GM19324 (cell line): ENCODE measurements around the gene ESAM.

Experiments
- ATAC-seq: cut with Tn5 transposase; IDR thresholded peaks from one replicate; pipeline ENCODE4 v1.9.1; 2021; ENCODE audit warnings: mild to moderate bottlenecking, moderate library complexity; ENCODE audit not compliant: unreplicated experiment, low FRiP score

ESAM gene, protein sequence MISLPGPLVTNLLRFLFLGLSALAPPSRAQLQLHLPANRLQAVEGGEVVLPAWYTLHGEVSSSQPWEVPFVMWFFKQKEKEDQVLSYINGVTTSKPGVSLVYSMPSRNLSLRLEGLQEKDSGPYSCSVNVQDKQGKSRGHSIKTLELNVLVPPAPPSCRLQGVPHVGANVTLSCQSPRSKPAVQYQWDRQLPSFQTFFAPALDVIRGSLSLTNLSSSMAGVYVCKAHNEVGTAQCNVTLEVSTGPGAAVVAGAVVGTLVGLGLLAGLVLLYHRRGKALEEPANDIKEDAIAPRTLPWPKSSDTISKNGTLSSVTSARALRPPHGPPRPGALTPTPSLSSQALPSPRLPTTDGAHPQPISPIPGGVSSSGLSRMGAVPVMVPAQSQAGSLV

DNA sequence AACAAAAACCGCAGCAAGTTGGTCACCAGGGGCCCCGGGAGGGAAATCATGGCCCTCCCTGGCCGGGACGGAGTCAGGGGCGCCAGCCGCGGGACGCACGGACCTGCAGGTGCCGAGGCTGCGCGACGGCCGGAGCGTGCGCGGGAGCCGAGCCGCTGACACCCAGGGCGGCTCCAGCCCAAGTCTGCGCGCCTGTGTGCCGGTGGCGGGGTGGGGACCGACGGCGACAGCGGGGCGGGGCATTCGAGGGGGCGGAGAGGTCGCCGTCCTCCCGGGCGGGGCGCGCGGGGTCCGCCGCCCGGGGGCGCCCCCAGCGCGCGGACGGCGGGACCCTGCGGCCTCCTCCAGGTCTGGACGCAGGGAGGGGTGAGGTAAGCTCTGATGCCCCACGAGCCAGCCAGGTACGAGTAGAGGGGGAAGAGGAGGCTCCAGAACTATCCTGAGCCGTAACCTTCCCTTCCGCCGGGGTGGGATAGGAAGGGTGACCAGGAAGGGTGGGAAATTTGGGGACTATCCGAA lies at the start of gene ESAM:
Gene ESAM, minus strand, starts transcription at position 186 of the 519 bp plus-strand sequence. Its CDS starts 136 bp downstream, at position 50.
- peak; percentile 69 for ATAC-seq

GRCh38 chr11:124811399-124812125 lies 49.5 kb upstream of the ESAM start:
- no peak for ATAC-seq

DNA sequence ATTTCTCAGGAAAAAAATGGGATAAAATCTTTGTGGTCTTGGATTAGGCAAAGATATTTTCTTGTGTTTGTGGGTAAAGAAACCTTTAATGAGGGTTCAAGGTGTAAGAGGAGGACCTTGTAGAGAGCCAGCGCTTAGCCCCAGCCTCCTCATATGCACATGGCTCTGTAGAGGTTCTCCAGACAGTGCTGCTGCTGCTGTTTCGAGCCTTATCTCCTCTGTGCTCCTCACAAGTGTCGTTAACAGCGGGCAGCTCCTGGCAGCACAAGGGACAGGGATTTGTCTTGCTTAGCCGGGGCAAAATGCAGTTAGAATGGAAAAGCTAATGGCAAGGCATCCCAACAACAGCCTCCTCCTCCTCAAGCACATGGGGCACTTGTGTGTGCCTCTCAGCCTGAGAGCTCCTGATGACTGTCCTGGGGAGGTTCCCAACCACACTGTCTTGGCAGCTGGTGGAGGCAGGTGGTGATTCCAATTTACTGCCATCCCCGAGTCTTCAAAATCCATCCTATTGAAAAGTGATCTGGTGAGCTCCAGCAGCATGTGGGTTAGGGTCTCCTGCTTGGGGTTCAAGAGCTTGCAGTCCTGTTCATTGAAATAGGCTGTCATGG lies 45.7 kb upstream of the ESAM start:
- no peak for ATAC-seq

GRCh38 chr11:124807201-124807600 lies 45.1 kb upstream of the ESAM start:
- ATAC-seq, result no peak

- ATAC-seq, result no peak
Observed at GRCh38 chr11:124804884-124805283, 42.8 kb upstream of the ESAM start.

GRCh38 chr11:124801636-124802312 lies 39.7 kb upstream of the ESAM start:
- no peak for ATAC-seq

GRCh38 chr11:124801014-124801413 lies 38.9 kb upstream of the ESAM start:
- ATAC-seq, result no peak

DNA sequence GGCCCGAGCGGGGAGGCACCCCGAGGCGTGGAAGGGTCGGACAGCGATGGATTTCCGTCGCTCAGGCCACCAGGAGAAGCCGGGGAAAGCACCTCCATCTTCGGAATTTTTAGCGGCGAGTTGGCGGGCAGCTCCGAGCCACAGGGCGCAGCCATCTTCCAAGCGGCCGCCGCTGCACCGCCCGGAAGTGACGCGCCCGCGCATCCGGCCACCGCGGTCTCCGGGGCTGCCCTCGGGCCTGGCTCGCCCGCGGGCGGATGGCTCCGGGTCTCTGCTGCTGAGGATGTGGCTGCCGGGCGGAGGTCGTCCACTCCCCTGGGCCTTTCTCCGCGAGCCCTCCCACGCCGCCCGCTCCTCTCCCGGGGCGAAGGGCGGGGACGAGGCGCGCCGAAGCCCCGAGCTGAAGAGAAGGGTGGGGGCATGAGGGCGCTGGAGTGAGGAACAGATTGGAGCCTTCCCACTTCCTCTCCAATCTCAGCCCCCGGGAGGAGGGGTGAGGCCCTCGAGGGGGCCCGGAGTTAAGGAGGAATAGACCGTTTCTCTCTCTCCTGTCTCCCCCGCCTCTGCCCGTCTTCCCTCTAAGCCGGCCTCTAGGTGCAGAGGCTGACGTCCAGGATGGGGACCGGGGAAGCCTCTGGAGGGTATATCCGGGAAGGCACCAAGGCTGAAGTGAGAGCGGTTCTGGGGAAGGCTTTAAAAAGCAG lies 38.3 kb upstream of the ESAM start, which contains the start of gene MSANTD2:
Gene MSANTD2, minus strand, starts transcription at position 181 of the 704 bp plus-strand sequence. Its CDS starts 26 bp downstream, at position 155.
- ATAC-seq, result peak; percentile 92

DNA sequence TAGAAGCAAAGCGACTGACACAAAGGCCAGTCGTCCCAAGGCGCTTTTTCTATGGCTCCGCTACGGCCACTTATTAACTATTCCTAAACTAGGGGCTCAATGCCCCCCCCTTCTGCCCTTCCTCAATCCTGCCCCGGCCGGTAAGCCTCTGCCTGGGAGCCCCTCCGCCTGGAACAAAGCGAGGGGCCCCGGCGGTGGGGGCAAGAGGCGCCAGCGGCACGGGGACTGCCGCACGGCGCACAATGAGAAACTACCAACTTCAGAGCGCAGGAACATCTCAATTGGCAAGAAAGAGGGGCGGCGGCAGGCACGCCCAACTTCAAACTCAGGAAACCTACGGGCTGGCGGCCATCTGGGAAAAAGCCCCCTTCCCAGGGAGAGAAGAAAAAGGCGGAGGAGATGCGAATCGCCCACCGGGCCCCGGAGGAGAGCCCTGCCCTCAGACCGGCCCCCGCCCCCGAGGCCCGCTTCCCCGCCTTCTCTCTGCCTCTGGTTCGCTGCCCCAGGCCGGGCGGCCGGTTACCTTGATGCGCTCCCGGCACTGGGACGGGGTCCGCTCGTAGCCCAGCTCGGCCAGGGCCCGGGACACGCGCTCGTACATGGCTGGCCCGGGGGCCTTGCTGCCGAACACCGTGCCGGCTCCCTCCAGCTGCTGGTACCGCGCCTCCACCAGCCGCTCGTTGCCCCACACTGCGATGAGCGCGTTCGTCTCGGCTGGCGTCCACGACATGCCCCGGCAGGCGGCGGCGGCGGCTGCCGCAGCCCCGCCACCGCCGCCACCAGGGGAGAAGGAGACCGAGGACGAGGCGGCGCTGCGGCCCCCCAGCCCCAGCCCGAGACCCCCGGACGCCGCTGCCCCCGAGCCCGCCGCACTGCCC lies 37.5 kb upstream of the ESAM start:
- ATAC-seq, result peak; percentile 48

- no peak for ATAC-seq
Observed at GRCh38 chr11:124798991-124799347, 36.9 kb upstream of the ESAM start.

DNA sequence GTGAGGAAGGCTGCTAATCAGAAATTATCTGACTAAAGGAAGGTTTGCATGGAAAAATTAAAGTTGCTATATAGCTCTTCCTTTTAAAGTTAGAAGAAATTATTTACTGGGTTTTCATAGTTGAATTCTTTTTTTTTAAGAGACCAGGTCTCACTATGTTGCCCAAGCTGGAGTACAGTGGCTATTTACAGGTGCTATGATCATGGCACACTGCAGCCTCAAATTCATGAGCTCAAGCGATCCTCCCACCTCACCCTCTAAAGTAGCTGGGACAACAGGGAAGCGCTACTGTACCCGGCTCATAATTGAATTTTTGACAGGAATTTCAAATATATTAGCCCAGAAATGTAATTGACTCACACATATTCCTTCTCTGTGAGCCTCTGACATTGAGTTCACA lies 34.2 kb upstream of the ESAM start:
- ATAC-seq, result no peak

GRCh38 chr11:124793466-124794278 lies 31.6 kb upstream of the ESAM start:
- peak; percentile 39 for ATAC-seq

GRCh38 chr11:124791626-124792341 lies 29.7 kb upstream of the ESAM start:
- peak; percentile 60 for ATAC-seq

GRCh38 chr11:124788521-124788920 lies 26.4 kb upstream of the ESAM start:
- no peak for ATAC-seq

DNA sequence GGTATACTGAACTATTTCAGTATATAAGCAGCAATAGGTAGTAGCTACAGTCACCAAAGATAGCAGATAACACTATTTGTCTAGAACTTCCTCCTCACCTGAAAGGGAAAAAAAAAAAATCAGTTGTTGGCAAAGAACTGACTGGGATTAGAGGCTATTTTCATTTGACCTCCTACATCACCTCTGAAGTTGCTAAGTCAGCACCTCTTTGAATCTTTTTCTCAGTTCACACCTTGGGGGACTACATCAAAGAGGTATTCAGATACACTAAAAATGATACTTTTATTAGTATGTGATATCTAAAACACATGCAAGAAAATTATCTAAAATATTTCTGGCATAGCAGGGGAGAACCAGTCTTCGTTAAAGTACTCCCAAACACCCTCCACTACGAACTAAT lies 22.0 kb upstream of the ESAM start:
- ATAC-seq, result no peak

DNA sequence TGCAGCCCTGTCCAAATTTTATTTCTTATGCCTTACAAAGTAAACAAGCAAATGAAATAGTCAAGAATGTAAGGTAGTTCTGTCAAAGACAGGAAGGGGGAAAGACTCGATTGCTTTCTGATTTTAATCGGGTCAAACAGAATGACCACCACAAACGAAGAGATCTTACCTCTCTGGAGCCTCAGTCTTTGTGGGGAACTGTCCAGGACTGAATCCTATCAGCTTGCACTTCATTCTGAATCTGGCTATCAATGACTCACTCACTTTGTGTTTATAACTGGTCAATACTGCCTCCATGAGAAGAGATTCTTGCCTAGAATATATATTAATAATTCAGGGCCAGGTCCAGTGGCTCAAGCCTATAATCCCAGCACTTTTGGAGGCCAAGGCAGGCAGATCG lies 20.9 kb upstream of the ESAM start:
- no peak for ATAC-seq

DNA sequence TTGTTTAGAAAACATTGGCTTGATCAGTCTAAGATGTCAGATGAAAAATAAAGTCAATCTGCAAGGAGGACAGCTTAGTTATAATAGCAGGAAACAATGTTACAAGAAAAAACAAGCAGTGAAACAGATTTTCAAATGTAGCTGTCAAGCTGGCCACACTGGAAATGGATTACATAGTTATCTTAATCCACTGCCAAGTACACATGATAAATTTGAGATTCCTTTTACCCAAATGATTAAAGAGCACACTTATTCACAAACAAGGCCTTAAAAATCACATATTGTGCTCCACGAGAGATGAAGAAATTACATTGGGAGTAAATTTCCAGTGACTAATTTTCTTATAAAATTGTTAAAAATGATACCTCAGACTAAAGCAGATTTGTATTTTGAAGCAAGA lies 17.5 kb upstream of the ESAM start:
- ATAC-seq, result no peak

DNA sequence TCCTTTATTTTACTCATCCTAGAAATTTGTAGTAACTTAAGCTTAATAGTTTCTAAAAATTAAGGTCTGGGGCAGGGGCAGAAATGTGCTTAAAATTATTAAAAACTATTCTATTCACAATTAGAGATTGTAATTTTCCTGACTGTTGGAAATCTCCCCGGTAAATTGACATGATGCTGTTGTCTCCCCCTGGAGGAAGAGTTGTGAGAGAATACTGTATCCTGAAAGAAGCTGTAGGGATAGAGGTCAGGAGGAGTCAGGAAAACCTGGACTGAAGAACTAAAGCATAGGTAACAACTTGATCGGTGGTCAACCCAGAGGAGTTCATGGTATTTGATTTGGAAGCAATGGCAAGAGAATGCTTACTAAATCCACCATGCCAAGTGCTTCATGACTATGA lies 16.2 kb upstream of the ESAM start:
- no peak for ATAC-seq
